ENCODE measurements around the gene LMF1.

- no peak for TF ChIP-seq CTCF (IDR thresholded peaks at IDR 0.05 in 4 of 5, conservative IDR thresholded peaks at IDR 0.05 in 1 of 5)
- no peak for TF ChIP-seq POLR2A (IDR thresholded peaks at IDR 0.05)
Observed at GRCh38 chr16:839643-840408, 131.0 kb downstream of the LMF1 start.
